Choroid plexus epithelial cell (primary cell): Measurements from ENCODE around the gene MCC.
A peak's percentile ranks its signal among the peaks of the same experiment; 100 is the strongest.

ENCODE experiments used
- DNase-seq: peaks from one replicate; pipeline ENCODE4 v3.0.0-alpha.2; 2010; ENCODE audit warnings: low read depth
- H3K4me3 ChIP-seq: 2 replicates; pipeline ENCODE4 v1.5.1; 2011; ENCODE audit warnings: low read depth, mild to moderate bottlenecking, control low read depth, low read length, moderate library complexity
- TF ChIP-seq, protein P1 (sequence below): conservative IDR thresholded peaks from 2 replicates; pipeline ENCODE4 v1.5.1; 2011; ENCODE audit warnings: low read depth, mild to moderate bottlenecking, control low read depth, inconsistent platforms, low read length, moderate library complexity

Gene MCC

GRCh38 chr5:113059232-113060040 is 428.8 kb downstream of the MCC start:
- TF ChIP-seq, protein P1, sequence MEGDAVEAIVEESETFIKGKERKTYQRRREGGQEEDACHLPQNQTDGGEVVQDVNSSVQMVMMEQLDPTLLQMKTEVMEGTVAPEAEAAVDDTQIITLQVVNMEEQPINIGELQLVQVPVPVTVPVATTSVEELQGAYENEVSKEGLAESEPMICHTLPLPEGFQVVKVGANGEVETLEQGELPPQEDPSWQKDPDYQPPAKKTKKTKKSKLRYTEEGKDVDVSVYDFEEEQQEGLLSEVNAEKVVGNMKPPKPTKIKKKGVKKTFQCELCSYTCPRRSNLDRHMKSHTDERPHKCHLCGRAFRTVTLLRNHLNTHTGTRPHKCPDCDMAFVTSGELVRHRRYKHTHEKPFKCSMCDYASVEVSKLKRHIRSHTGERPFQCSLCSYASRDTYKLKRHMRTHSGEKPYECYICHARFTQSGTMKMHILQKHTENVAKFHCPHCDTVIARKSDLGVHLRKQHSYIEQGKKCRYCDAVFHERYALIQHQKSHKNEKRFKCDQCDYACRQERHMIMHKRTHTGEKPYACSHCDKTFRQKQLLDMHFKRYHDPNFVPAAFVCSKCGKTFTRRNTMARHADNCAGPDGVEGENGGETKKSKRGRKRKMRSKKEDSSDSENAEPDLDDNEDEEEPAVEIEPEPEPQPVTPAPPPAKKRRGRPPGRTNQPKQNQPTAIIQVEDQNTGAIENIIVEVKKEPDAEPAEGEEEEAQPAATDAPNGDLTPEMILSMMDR: no peak
- DNase-seq: peak; percentile 28
- H3K4me3 ChIP-seq: no peak overlapping the region

DNA sequence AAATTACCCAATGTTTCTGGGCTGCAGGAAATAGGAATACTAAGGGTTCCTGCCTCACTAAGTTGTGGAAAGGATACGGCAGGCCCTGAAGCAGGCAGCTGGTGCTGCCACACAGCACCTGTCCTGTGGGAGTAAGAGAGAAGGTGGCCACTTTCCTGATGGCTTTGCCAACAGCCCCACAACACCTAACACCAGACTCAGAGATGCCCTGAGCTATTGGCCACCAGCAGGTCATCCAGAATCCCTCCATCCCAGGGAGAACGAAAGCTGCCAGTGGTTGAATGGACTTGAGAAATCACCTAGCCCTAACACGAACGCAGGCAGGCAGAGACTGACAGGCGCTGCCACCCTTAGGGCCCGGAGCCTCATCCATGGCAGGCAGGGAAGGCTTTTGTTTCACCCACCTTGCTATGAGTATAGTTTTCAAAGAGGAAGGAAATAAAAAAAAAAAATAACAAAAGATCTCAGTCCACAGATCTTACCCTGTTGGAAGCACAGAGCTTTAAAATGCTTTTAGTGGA is 429.5 kb downstream of the MCC start:
- TF ChIP-seq, protein P1: no peak
- H3K4me3 ChIP-seq: no peak overlapping the region
- no peak for DNase-seq

DNA sequence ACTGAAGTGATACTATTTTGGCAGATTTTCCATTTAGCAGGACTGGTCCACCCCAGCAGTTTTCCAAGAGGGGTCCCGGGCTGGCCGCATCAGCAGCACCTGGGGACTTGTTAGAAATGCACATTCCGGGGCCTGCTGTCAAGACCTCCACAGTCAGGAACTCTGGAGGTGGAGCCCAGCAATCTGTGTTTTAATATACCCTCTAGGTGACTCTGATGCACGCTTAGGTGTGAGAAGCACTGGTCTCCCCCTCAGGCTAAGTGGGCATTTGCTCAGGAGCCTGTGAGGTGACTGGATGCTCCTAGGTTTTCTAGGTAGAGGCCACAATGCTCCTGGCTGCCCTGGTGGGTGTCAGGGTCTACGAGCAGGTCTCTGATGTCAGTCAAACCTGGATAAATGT is 430.0 kb downstream of the MCC start:
- TF ChIP-seq, protein P1: no peak
- no peak overlapping the region for H3K4me3 ChIP-seq
- DNase-seq: no peak

DNA sequence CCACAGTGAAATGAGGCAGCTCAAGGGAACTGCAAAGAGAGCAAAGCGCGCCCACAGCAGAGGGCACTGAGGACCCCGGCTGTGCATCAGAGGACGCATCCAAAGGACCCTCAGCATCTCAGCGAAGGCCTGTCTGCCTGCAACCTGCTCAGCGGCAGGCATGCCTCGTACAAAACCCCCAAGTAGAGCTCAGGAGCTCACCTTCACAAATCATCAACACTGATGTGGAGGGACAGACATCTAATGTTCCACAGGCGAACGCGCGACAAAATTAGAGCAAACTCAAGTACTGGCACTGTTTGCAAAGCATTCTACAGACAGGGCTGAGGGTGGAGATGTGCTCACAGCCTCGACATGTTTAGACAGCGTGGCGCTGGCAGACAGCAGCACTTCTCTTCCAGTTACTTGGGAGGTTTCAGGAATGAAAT is 430.7 kb downstream of the MCC start:
- TF ChIP-seq, protein P1: no peak
- no peak overlapping the region for H3K4me3 ChIP-seq
- DNase-seq: no peak

GRCh38 chr5:113056988-113057387 is 431.3 kb downstream of the MCC start:
- TF ChIP-seq, protein P1: no peak
- no peak for DNase-seq

GRCh38 chr5:113054899-113055298 is 433.4 kb downstream of the MCC start:
- H3K4me3 ChIP-seq: no peak overlapping the region
- DNase-seq: no peak
- TF ChIP-seq, protein P1: no peak

More at GRCh38 chr5:113056988-113057387, 431.3 kb downstream of the MCC start:
- no peak overlapping the region for H3K4me3 ChIP-seq
